Endothelial cell of umbilical vein (primary cell): Measurements from ENCODE around the gene NELFA. TPM values are rescaled to one million over a fixed set of nuclear protein-coding genes. Genes with fewer than 3 reads are reported as not detected.

Experiments used
- BruUV-seq: library from RNA; stranded (reverse); fragments of 400-500 nt; replicated peaks from 2 replicates; lab custom pipeline; 2021; lab: Mats Ljungman, UMichigan
- CTCF ChIA-PET: fragments of 300-600, 350-600 bp; sonication (Branson Sonifier 250); formaldehyde crosslinking; loops from one replicate; lab custom pipeline; 2021; ENCODE audit warnings: antibody characterized with exemption, inconsistent platforms; lab: Charles Lee
- POLR2A ChIA-PET: fragments of 300-600, 350-600 bp; sonication (Branson Sonifier 250); formaldehyde crosslinking; loops from one replicate; lab custom pipeline; 2021; ENCODE audit warnings: antibody characterized with exemption, inconsistent platforms; lab: Charles Lee
- DNase-seq: peaks from one replicate; pipeline ENCODE4 v3.0.0-alpha.2; 2011; ENCODE audit warnings: low read depth, low spot score
- FAIRE-seq: peaks from 2 replicates; lab custom pipeline; 2011; peaks lifted over from hg19 to GRCh38; lab: Jason Lieb, UNC
- H2AFZ ChIP-seq: 2 replicates; pipeline ENCODE4 v1.6.0; 2012; ENCODE audit warnings: low read depth, low read length, control low read depth, inconsistent platforms
- H3K27ac ChIP-seq: 2 replicates; pipeline ENCODE4 v1.5.1; 2011; ENCODE audit warnings: low read depth, mild to moderate bottlenecking, control low read depth, low read length, moderate library complexity; ENCODE audit not compliant: insufficient read depth
- H3K27me3 ChIP-seq, 2 experiments: 2 replicates each; pipeline versions ENCODE4 v1.6.0 to v1.6.1; 2011; ENCODE audit warnings: low read length in 2 of 2, mixed read lengths in 1 of 2; ENCODE audit not compliant: control insufficient read depth in 2 of 2, insufficient read depth in 2 of 2
- H3K36me3 ChIP-seq, 2 experiments: 2 replicates in 1 of 2; 3 replicates in 1 of 2; pipeline ENCODE4 v1.5.1; 2011; ENCODE audit warnings: low read length in 2 of 2, mild to moderate bottlenecking in 1 of 2, moderate library complexity in 1 of 2; ENCODE audit not compliant: control insufficient read depth in 2 of 2, insufficient read depth in 2 of 2; ENCODE audit errors: extremely low read depth in 1 of 2
- H3K4me1 ChIP-seq: 3 replicates; pipeline ENCODE4 v1.5.1; 2011; ENCODE audit warnings: mild to moderate bottlenecking, low read length; ENCODE audit not compliant: control insufficient read depth, insufficient read depth; ENCODE audit errors: extremely low read depth
- H3K4me2 ChIP-seq: 2 replicates; pipeline ENCODE4 v1.6.1; 2011; ENCODE audit warnings: low read length, control low read depth, mixed read lengths; ENCODE audit not compliant: insufficient read depth
- H3K4me3 ChIP-seq, 3 experiments: fragments of 200-600 bp in 1 of 3; sonication (generic), shearing (Covaris generic) in 1 of 3; replicated peaks in 1 of 3; 2 replicates each; pipeline ENCODE4 v1.5.1; 2011 to 2016; ENCODE audit warnings: control low read depth in 3 of 3, low read length in 3 of 3, mild to moderate bottlenecking in 2 of 3, inconsistent platforms in 1 of 3, low read depth in 1 of 3, moderate library complexity in 1 of 3; ENCODE audit not compliant: insufficient read depth in 1 of 3
- H3K79me2 ChIP-seq: 2 replicates; pipeline ENCODE4 v1.6.0; 2012; ENCODE audit warnings: low read length, inconsistent platforms; ENCODE audit not compliant: control insufficient read depth, insufficient read depth
- H3K9ac ChIP-seq: replicated peaks from 2 replicates; pipeline ENCODE3; 2011; ENCODE audit warnings: low read length, control low read depth; ENCODE audit not compliant: insufficient read depth; ENCODE audit errors: extremely low read depth
- H3K9me1 ChIP-seq: replicated peaks from 3 replicates; pipeline ENCODE4 v1.6.0; 2011; ENCODE audit warnings: mild to moderate bottlenecking, low read length; ENCODE audit not compliant: control insufficient read depth, insufficient read depth; ENCODE audit errors: extremely low read depth
- H3K9me3 ChIP-seq: replicated peaks from 2 replicates; pipeline ENCODE4 v1.5.1; 2012; ENCODE audit warnings: low read length, inconsistent platforms; ENCODE audit not compliant: control insufficient read depth, insufficient read depth
- H4K20me1 ChIP-seq: replicated peaks from 2 replicates; pipeline ENCODE3; 2011; ENCODE audit warnings: mild to moderate bottlenecking, low read length; ENCODE audit not compliant: control insufficient read depth, insufficient read depth; ENCODE audit errors: extremely low read depth
- CTCF ChIP-seq, 2 donors: IDR thresholded peaks; 1 replicate in 1 of 2; 2 replicates in 1 of 2; pipeline ENCODE4 v1.5.1; 2011; ENCODE audit warnings: low read length in 2 of 2, mild to moderate bottlenecking in 2 of 2, moderate library complexity in 2 of 2, control low read depth in 1 of 2, inconsistent platforms in 1 of 2, low read depth in 1 of 2; ENCODE audit not compliant: insufficient read depth in 1 of 2; ENCODE audit errors: extremely low read depth in 1 of 2
- EZH2 ChIP-seq: IDR thresholded peaks from 2 replicates; pipeline ENCODE4 v1.6.1; 2012; ENCODE audit warnings: borderline replicate concordance, low read depth, mild to moderate bottlenecking, moderate library complexity, low read length, inconsistent platforms; ENCODE audit not compliant: severe bottlenecking
- FOS ChIP-seq: IDR thresholded peaks from 2 replicates; pipeline ENCODE4 v1.6.1; 2011; ENCODE audit warnings: mild to moderate bottlenecking, low read length, moderate library complexity, borderline replicate concordance; ENCODE audit not compliant: insufficient read depth
- GATA2 ChIP-seq: IDR thresholded peaks from 2 replicates; pipeline ENCODE4 v1.7.0; 2011; ENCODE audit warnings: low read depth, mild to moderate bottlenecking, moderate library complexity, mixed read lengths, low read length; ENCODE audit not compliant: insufficient read length, insufficient read depth
- JUN ChIP-seq: IDR thresholded peaks from 2 replicates; pipeline ENCODE4 v1.6.1; 2011; ENCODE audit warnings: borderline replicate concordance, low read depth; ENCODE audit not compliant: insufficient read length, insufficient read depth
- MAX ChIP-seq: IDR thresholded peaks from 2 replicates; pipeline ENCODE4 v1.6.1; 2011; ENCODE audit not compliant: insufficient read depth, insufficient read length
- MYC ChIP-seq: IDR thresholded peaks from one replicate; pipeline ENCODE4 v1.6.1; 2011; ENCODE audit warnings: mild to moderate bottlenecking, low read depth, low read length
- POLR2A ChIP-seq: IDR thresholded peaks from 2 replicates; pipeline ENCODE4 v1.6.1; 2012; ENCODE audit warnings: low read depth, mild to moderate bottlenecking, control low read depth, low read length
- POLR2AphosphoS5 ChIP-seq: IDR thresholded peaks from 2 replicates; pipeline ENCODE4 v1.6.1; 2012; ENCODE audit warnings: low read depth, mild to moderate bottlenecking, control low read depth, low read length, moderate library complexity; ENCODE audit not compliant: insufficient read depth
- dilution Hi-C: fragments of 300-500 bp; cut with MboI; formaldehyde crosslinking; loops from one replicate; pipeline ENCODE4 v1.15.0; 2019; ENCODE audit warnings: low sequenced_read_pairs; ENCODE audit not compliant: extremely low pct_ligation_motif_present
- intact Hi-C: fragments of 100-400 bp; cut with micrococcal nuclease; formaldehyde crosslinking; loops from one replicate; pipeline ENCODE4 v1.10.0; 2022
- polyA plus RNA-seq, 4 experiments: library from polyadenylated mRNA; depleted of rRNA in 3 of 4; stranded (reverse) in 3 of 4; unstranded in 1 of 4; fragments of >200 nt; gene quantifications; 2 replicates each; pipeline versions ENCODE4 v1.2.1 to v1.2.3, GENCODE V29; 2011 to 2012; ENCODE audit warnings: missing spikeins in 1 of 4
- total RNA-seq: library from RNA; stranded (reverse); gene quantifications from 2 replicates; pipeline ENCODE4 v1.2.3, GENCODE V29; 2021

The NELFA gene
- total and polyA plus RNA-seq, 2 donors (not counting 3 experiments of a cell fraction or from before 2014, with no cell fraction given) = 22.8 to 30.3 TPM

- Histone ChIP-seq H3K27me3 (peaks cover 6 to 9% of the 10 kb centered on the region in 2 experiments), H3K27ac (no peak overlapping the region), H3K4me1 (no peaks in the 10 kb centered on the region), H3K79me2 (no peaks in the 10 kb centered on the region), H3K36me3 (no peaks in the 10 kb centered on the region), H2AFZ (no peak overlapping the region), H4K20me1 (no peaks in the 10 kb centered on the region), H3K9ac (no peak overlapping the region), H3K4me3 (peak overlapping the region in 1 of 3 experiments; percentile 93), H3K4me2 (no peak overlapping the region), H3K9me3 (no peaks in the 10 kb centered on the region), H3K9me1 (no peaks in the 10 kb centered on the region)
- DNase-seq (no peak), FAIRE-seq (no peak)
- intact Hi-C loops = no loop called here
- ChIA-PET CTCF (no interaction called here), POLR2A (no interaction called here)
- no TSS peak for BruUV-seq
- TF ChIP-seq MAX = no peak
- dilution Hi-C loops = no loop called here
Observed at GRCh38 chr4:2042947-2043395, 34.2 kb upstream of the NELFA start.

GRCh38 chr4:2042204-2042946 lies 33.6 kb upstream of the NELFA start:
- Histone ChIP-seq H3K27me3 (peaks cover 6 to 9% of the 10 kb centered on the region in 2 experiments), H3K9me1 (no peaks in the 10 kb centered on the region), H2AFZ (no peak overlapping the region), H3K27ac (no peak overlapping the region), H3K79me2 (no peaks in the 10 kb centered on the region), H3K4me2 (no peak overlapping the region), H4K20me1 (no peaks in the 10 kb centered on the region), H3K4me1 (no peaks in the 10 kb centered on the region), H3K36me3 (no peaks in the 10 kb centered on the region), H3K9me3 (no peaks in the 10 kb centered on the region), H3K4me3 (peak overlapping the region in 2 of 3 experiments; percentile 29 to 93), H3K9ac (no peak overlapping the region)
- POLR2A ChIA-PET = no interaction called here
- TF ChIP-seq JUN (no peak), EZH2 (no peak), MYC (no peak), MAX (no peak), CTCF (IDR thresholded peaks at IDR 0.05; ENCODE audit: extremely low read depth in 1 of 2, insufficient read depth in 1 of 2, low read depth in 1 of 2, low read length in 2 of 2) (no peak), GATA2 (no peak), POLR2A (no peak), FOS (no peak), POLR2AphosphoS5 (no peak)
- CTCF ChIA-PET = interaction anchor here (1.0 kb wide), 1 partner anchor 1438 kb away, joined by 3 read pairs; no protein-coding TSS in a partner anchor
- dilution Hi-C loops = no loop called here
- intact Hi-C loops = no loop called here
- BruUV-seq = no TSS peak
- DNase-seq (no peak), FAIRE-seq (no peak)
